Ishikawa (cell line): ENCODE data around the gene PER2.

Experiments used
- CEBPB ChIP-seq: IDR thresholded peaks from 2 replicates; pipeline ENCODE4 v1.6.1; 2012
- CREB1 ChIP-seq: IDR thresholded peaks from 2 replicates; pipeline ENCODE4 v1.6.1; 2012; ENCODE audit warnings: low read depth
- EGR1 ChIP-seq: IDR thresholded peaks from 2 replicates; pipeline ENCODE4 v1.6.1; 2012
- EP300 ChIP-seq: IDR thresholded peaks from 2 replicates; pipeline ENCODE4 v1.6.1; 2012; ENCODE audit warnings: borderline replicate concordance
- FOXM1 ChIP-seq: IDR thresholded peaks from 2 replicates; pipeline ENCODE4 v1.6.1; 2012; ENCODE audit warnings: low read depth, borderline replicate concordance
- NFIC ChIP-seq: IDR thresholded peaks from 2 replicates; pipeline ENCODE4 v1.6.1; 2012
- RAD21 ChIP-seq: IDR thresholded peaks from 2 replicates; pipeline ENCODE4 v1.6.1; 2012; ENCODE audit warnings: low read depth
- TAF1 ChIP-seq: IDR thresholded peaks from 2 replicates; pipeline ENCODE4 v1.6.1; 2012; ENCODE audit warnings: low read depth, mild to moderate bottlenecking
- TCF12 ChIP-seq: IDR thresholded peaks from 2 replicates; pipeline ENCODE4 v1.6.1; 2012; ENCODE audit warnings: low read depth
- TEAD4 ChIP-seq: IDR thresholded peaks from 2 replicates; pipeline ENCODE4 v1.6.1; 2012
- YY1 ChIP-seq: IDR thresholded peaks from 2 replicates; pipeline ENCODE4 v1.6.1; 2012; ENCODE audit warnings: low read depth
- TF ChIP-seq, protein P1 (sequence below): IDR thresholded peaks from 2 replicates; pipeline ENCODE4 v1.6.1; 2012; ENCODE audit warnings: low read depth, mild to moderate bottlenecking
- TF ChIP-seq, protein P2 (sequence below): IDR thresholded peaks from 2 replicates; pipeline ENCODE4 v1.6.1; 2012

DNA sequence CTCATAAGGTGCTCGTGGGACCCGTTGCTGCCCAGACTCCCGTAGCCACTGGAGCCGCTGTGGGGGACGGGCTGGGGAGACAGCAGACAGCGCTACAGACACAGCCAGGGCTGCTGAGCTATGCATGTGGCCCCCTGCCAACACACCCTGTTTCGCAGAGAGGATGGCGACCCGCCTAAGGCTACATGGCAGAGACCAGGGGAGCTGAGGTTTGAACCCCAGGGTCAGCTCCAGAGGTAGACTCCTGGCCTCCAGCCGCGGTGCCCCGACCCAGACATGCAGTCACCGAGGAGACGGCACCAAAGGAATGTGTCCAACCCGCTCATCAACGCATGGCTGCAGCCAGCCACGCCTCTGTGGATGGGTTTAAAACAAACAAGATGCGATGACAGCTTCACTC is 27.5 kb downstream of the PER2 start:
- TF ChIP-seq TCF12 = no peak
- no peak for TF ChIP-seq EP300
- TF ChIP-seq CEBPB = no peak
- TF ChIP-seq, protein P1, sequence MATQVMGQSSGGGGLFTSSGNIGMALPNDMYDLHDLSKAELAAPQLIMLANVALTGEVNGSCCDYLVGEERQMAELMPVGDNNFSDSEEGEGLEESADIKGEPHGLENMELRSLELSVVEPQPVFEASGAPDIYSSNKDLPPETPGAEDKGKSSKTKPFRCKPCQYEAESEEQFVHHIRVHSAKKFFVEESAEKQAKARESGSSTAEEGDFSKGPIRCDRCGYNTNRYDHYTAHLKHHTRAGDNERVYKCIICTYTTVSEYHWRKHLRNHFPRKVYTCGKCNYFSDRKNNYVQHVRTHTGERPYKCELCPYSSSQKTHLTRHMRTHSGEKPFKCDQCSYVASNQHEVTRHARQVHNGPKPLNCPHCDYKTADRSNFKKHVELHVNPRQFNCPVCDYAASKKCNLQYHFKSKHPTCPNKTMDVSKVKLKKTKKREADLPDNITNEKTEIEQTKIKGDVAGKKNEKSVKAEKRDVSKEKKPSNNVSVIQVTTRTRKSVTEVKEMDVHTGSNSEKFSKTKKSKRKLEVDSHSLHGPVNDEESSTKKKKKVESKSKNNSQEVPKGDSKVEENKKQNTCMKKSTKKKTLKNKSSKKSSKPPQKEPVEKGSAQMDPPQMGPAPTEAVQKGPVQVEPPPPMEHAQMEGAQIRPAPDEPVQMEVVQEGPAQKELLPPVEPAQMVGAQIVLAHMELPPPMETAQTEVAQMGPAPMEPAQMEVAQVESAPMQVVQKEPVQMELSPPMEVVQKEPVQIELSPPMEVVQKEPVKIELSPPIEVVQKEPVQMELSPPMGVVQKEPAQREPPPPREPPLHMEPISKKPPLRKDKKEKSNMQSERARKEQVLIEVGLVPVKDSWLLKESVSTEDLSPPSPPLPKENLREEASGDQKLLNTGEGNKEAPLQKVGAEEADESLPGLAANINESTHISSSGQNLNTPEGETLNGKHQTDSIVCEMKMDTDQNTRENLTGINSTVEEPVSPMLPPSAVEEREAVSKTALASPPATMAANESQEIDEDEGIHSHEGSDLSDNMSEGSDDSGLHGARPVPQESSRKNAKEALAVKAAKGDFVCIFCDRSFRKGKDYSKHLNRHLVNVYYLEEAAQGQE = no peak
- no peak for TF ChIP-seq NFIC
- no peak for TF ChIP-seq TEAD4
- no peak for TF ChIP-seq YY1
- no peak for TF ChIP-seq FOXM1
- TF ChIP-seq TAF1 = no peak
- no peak for TF ChIP-seq CREB1
- TF ChIP-seq, protein P2, sequence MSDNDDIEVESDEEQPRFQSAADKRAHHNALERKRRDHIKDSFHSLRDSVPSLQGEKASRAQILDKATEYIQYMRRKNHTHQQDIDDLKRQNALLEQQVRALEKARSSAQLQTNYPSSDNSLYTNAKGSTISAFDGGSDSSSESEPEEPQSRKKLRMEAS = no peak
- no peak for TF ChIP-seq RAD21
- no peak for TF ChIP-seq EGR1
